HG02884 (cell line): ENCODE results near the gene SRXN1.
A peak's percentile ranks its signal among the peaks of the same experiment; 100 is the strongest.
"Not testable (repeated sequence)": the region's sequence is repeated elsewhere in the genome, so short reads cannot be mapped to it uniquely, and the experiment has no call there.

Experiments used
- ATAC-seq: cut with Tn5 transposase; IDR thresholded peaks from one replicate; pipeline ENCODE4 v1.9.1; 2021; ENCODE audit warnings: mild to moderate bottlenecking, moderate library complexity; ENCODE audit not compliant: unreplicated experiment

Gene SRXN1

GRCh38 chr20:655726-656624, 3.0 kb upstream of the SRXN1 start:
- no peak for ATAC-seq

- ATAC-seq = no peak
Observed at GRCh38 chr20:654417-654750, 1.4 kb upstream of the SRXN1 start.

- no peak for ATAC-seq
Observed at GRCh38 chr20:653590-654416, 803 bp upstream of the SRXN1 start.

- no peak for ATAC-seq
Observed at GRCh38 chr20:652615-653109, 338 bp downstream of the SRXN1 start.

- no peak for ATAC-seq
Observed at GRCh38 chr20:651713-652614, 1.0 kb downstream of the SRXN1 start.

GRCh38 chr20:650954-651353, 2.0 kb downstream of the SRXN1 start:
- ATAC-seq = no peak

- ATAC-seq = no peak
Observed at GRCh38 chr20:650281-650680, 2.7 kb downstream of the SRXN1 start.

GRCh38 chr20:647479-648019, 5.5 kb downstream of the SRXN1 start:
- no peak for ATAC-seq

GRCh38 chr20:646868-647233, 6.1 kb downstream of the SRXN1 start:
- no peak for ATAC-seq

GRCh38 chr20:646107-646867, 6.7 kb downstream of the SRXN1 start:
- ATAC-seq = no peak

- peak; percentile 65 for ATAC-seq
Observed at GRCh38 chr20:645318-646106, 7.5 kb downstream of the SRXN1 start.

GRCh38 chr20:644692-645317, 8.2 kb downstream of the SRXN1 start:
- no peak for ATAC-seq

GRCh38 chr20:642398-643174, 10.4 kb downstream of the SRXN1 start:
- ATAC-seq = no peak

GRCh38 chr20:642013-642397, 11.0 kb downstream of the SRXN1 start:
- not testable (repeated sequence) for ATAC-seq

- ATAC-seq = no peak
Observed at GRCh38 chr20:641516-641875, 11.5 kb downstream of the SRXN1 start.

- ATAC-seq = no peak
Observed at GRCh38 chr20:640674-641515, 12.1 kb downstream of the SRXN1 start.

- no peak for ATAC-seq
Observed at GRCh38 chr20:638579-638978, 14.4 kb downstream of the SRXN1 start.
